Activated B cell treated with CpG ODN at 0.5 μM for 24 hours (primary cell): ENCODE results near the gene BCL2A1. TPM values are rescaled to one million over a fixed set of nuclear protein-coding genes. Genes with fewer than 3 reads are reported as not detected.
"Not testable (repeated sequence)": the region's sequence is repeated elsewhere in the genome, so short reads cannot be mapped to it uniquely, and the experiment has no call there.

Experiments used
- ATAC-seq: fragments of 200-7000 bp; cut with Tn5 transposase; one replicate; pipeline ENCODE4 v1.10.0; 2021; ENCODE audit warnings: low read depth, mild to moderate bottlenecking, moderate library complexity
- CTCF ChIA-PET: fragments of 350-600 bp; sonication (Branson Sonifier 250); formaldehyde crosslinking; loops from one replicate; lab custom pipeline; 2021; ENCODE audit warnings: antibody characterized with exemption; lab: Charles Lee
- POLR2A ChIA-PET: fragments of 350-600 bp; sonication (Branson Sonifier 250); formaldehyde crosslinking; loops from one replicate; lab custom pipeline; 2021; ENCODE audit warnings: antibody characterized with exemption; lab: Charles Lee
- DNase-seq: peaks from one replicate; pipeline ENCODE4 v3.0.0; 2022
- H3K27ac Mint-ChIP-seq: one replicate; pipeline ENCODE4 v1.8.0; 2020; ENCODE audit warnings: mixed read lengths
- H3K27me3 Mint-ChIP-seq: one replicate; pipeline ENCODE4 v1.8.0; 2021; ENCODE audit warnings: mixed read lengths
- H3K36me3 Mint-ChIP-seq: one replicate; pipeline ENCODE4 v1.8.0; 2021; ENCODE audit warnings: low read depth, mixed read lengths
- H3K4me1 Mint-ChIP-seq: one replicate; pipeline ENCODE4 v1.8.0; 2021; ENCODE audit warnings: mixed read lengths
- H3K4me3 Mint-ChIP-seq: one replicate; pipeline ENCODE4 v1.8.0; 2020; ENCODE audit warnings: mild to moderate bottlenecking, mixed read lengths
- H3K9me3 Mint-ChIP-seq: one replicate; pipeline ENCODE4 v1.8.0; 2020; ENCODE audit warnings: mixed read lengths
- CTCF ChIP-seq: fragments of 200-600 bp; IDR thresholded peaks from one replicate; pipeline ENCODE4 v1.8.0; 2022; ENCODE audit warnings: antibody characterized with exemption, mild to moderate bottlenecking
- intact Hi-C: fragments of 100-400 bp; cut with micrococcal nuclease; formaldehyde crosslinking; loops from one replicate; pipeline ENCODE4 v1.15.1; 2024
- total RNA-seq: library from RNA; stranded (reverse); gene quantifications from 2 replicates; pipeline ENCODE4 v1.2.3, GENCODE V29; 2022

The BCL2A1 gene
- total RNA-seq, 1 donor from 2014 or later, result 181 TPM

- CTCF ChIA-PET, result no interaction called here
- H3K36me3 Mint-ChIP-seq, result peaks cover 9% of the 10 kb centered on the region
- intact Hi-C loops, result loop anchor here (5.0 kb wide), 1 partner anchor 137 kb away; the partner anchor contains the start of gene FAH
- no peaks in the 10 kb centered on the region for H3K27me3 Mint-ChIP-seq
- no peak overlapping the region for H3K4me3 Mint-ChIP-seq
- ATAC-seq, result no peak
- H3K27ac Mint-ChIP-seq, result peak overlapping the region; percentile 2
- no peak for TF ChIP-seq CTCF
- POLR2A ChIA-PET, result no interaction called here
- peaks cover 82% of the 10 kb centered on the region for H3K4me1 Mint-ChIP-seq
- peaks cover 6% of the 10 kb centered on the region for H3K9me3 Mint-ChIP-seq
- DNase-seq, result no peak
Measured at GRCh38 chr15:80015156-80015555, 44.2 kb upstream of the BCL2A1 start.

GRCh38 chr15:80014186-80014585, 43.2 kb upstream of the BCL2A1 start:
- intact Hi-C loops, H3K27me3 Mint-ChIP-seq, CTCF ChIA-PET, H3K36me3 Mint-ChIP-seq, H3K4me3 Mint-ChIP-seq, DNase-seq, ATAC-seq, H3K9me3 Mint-ChIP-seq: not testable (repeated sequence)
- H3K27ac Mint-ChIP-seq, result peak overlapping the region; percentile 51
- H3K4me1 Mint-ChIP-seq, result peaks cover 83% of the 10 kb centered on the region
- POLR2A ChIA-PET, result interaction anchor here (0.7 to 1.0 kb wide), 4 partner anchors 36 to 94 kb away, joined by 3 to 9 read pairs (median 5); no protein-coding TSS in a partner anchor

- Mint-ChIP-seq H3K9me3 (peaks cover 6% of the 10 kb centered on the region), H3K4me1 (peaks cover 80% of the 10 kb centered on the region), H3K4me3 (peak overlapping the region; percentile 52), H3K27me3 (no peaks in the 10 kb centered on the region), H3K36me3 (peaks cover 11% of the 10 kb centered on the region), H3K27ac (peak overlapping the region; percentile 87)
- ChIA-PET POLR2A (interaction anchor here (0.7 to 3.0 kb wide), 5 partner anchors 11 to 116 kb away, joined by 3 to 16 read pairs (median 4); no protein-coding TSS in a partner anchor), CTCF (no interaction called here)
- no peak for ATAC-seq
- TF ChIP-seq CTCF, result no peak
- no peak for DNase-seq
- intact Hi-C loops, result no loop called here
Measured at GRCh38 chr15:80012060-80012726, 41.2 kb upstream of the BCL2A1 start.

- DNase-seq (no peak), ATAC-seq (no peak)
- Mint-ChIP-seq H3K27me3 (no peaks in the 10 kb centered on the region), H3K36me3 (peaks cover 11% of the 10 kb centered on the region), H3K9me3 (peaks cover 6% of the 10 kb centered on the region), H3K4me3 (peak overlapping the region; percentile 71), H3K27ac (peak overlapping the region; percentile 87), H3K4me1 (peaks cover 78% of the 10 kb centered on the region)
- TF ChIP-seq CTCF, result no peak
- ChIA-PET POLR2A (interaction anchor here (0.6 to 5.0 kb wide), 7 partner anchors 22 to 115 kb away, joined by 3 to 39 read pairs (median 4); partner anchors contain the start of genes BCL2A1 and ZFAND6), CTCF (no interaction called here)
- intact Hi-C loops, result loop anchor here (2.0 kb wide), 2 partner anchors 33 to 47 kb away; partner anchors contain the start of gene ZFAND6
Measured at GRCh38 chr15:80011596-80011995, 40.6 kb upstream of the BCL2A1 start.

- H3K4me1 Mint-ChIP-seq, result peaks cover 78% of the 10 kb centered on the region
- H3K9me3 Mint-ChIP-seq, H3K27me3 Mint-ChIP-seq, DNase-seq, CTCF ChIA-PET: not testable (repeated sequence)
- H3K27ac Mint-ChIP-seq, result peak overlapping the region; percentile 87
- ATAC-seq, result peak; percentile 29
- H3K4me3 Mint-ChIP-seq, result peak overlapping the region; percentile 71
- intact Hi-C loops, result loop anchor here (2.0 kb wide), 2 partner anchors 32 to 48 kb away; partner anchors contain the start of gene ZFAND6
- H3K36me3 Mint-ChIP-seq, result peaks cover 11% of the 10 kb centered on the region
- POLR2A ChIA-PET, result interaction anchor here (0.6 to 5.0 kb wide), 8 partner anchors 22 to 115 kb away, joined by 3 to 39 read pairs (median 4); partner anchors contain the start of genes BCL2A1 and ZFAND6
Measured at GRCh38 chr15:80011041-80011523, 40.1 kb upstream of the BCL2A1 start.
